GM12878 (cell line): ENCODE data around the gene NYAP1. TPM values are rescaled to one million over a fixed set of nuclear protein-coding genes. Genes with fewer than 3 reads are reported as not detected.

Experiments
- BCL11A ChIP-seq: IDR thresholded peaks from 2 replicates; pipeline ENCODE4 v1.6.1; 2011; ENCODE audit warnings: low read depth, low read length
- BCLAF1 ChIP-seq: fragments of 450-650 bp; IDR thresholded peaks from 2 replicates; pipeline ENCODE4 v1.6.1; 2017; ENCODE audit warnings: antibody characterized with exemption, mild to moderate bottlenecking, moderate library complexity
- BHLHE40 ChIP-seq, 2 experiments: fragments of 450-650 bp in 1 of 2; IDR thresholded peaks; 2 replicates each; pipeline ENCODE4 v1.6.1; 2011 to 2017; ENCODE audit warnings: low read depth in 2 of 2, borderline replicate concordance in 1 of 2, improper control_type of control experiment in 1 of 2, low read length in 1 of 2, mild to moderate bottlenecking in 1 of 2
- CBX3 ChIP-seq: fragments of 200-600 bp; sonication (generic); IDR thresholded peaks from 2 replicates; pipeline ENCODE4 v1.6.1; 2016; ENCODE audit warnings: low read depth, borderline replicate concordance
- EGR1 ChIP-seq, 2 experiments: IDR thresholded peaks; 1 replicate in 1 of 2; 2 replicates in 1 of 2; pipeline ENCODE4 v1.6.1; 2011 to 2012; ENCODE audit warnings: low read depth in 2 of 2, low read length in 2 of 2, borderline replicate concordance in 1 of 2, mild to moderate bottlenecking in 1 of 2, moderate library complexity in 1 of 2
- FOS ChIP-seq: IDR thresholded peaks from 3 replicates; pipeline ENCODE4 v1.6.1; 2011; ENCODE audit warnings: borderline replicate concordance; ENCODE audit not compliant: insufficient read length; ENCODE audit errors: extremely low read depth
- IKZF1 ChIP-seq: fragments of 450-650 bp; conservative IDR thresholded peaks from 2 replicates; pipeline ENCODE4 v1.6.1; 2017; ENCODE audit warnings: antibody characterized with exemption, mild to moderate bottlenecking
- IRF5 ChIP-seq: fragments of 450-650 bp; IDR thresholded peaks from 2 replicates; pipeline ENCODE4 v1.6.1; 2017; ENCODE audit warnings: borderline replicate concordance
- MTA2 ChIP-seq: fragments of 450-650 bp; IDR thresholded peaks from 2 replicates; pipeline ENCODE4 v1.6.1; 2016; ENCODE audit warnings: low read depth, mild to moderate bottlenecking, moderate library complexity
- NFIC ChIP-seq: IDR thresholded peaks from 2 replicates; pipeline ENCODE4 v1.6.1; 2012; ENCODE audit warnings: low read depth, mild to moderate bottlenecking, inconsistent platforms, low read length, moderate library complexity
- NFXL1 ChIP-seq: fragments of 450-650 bp; IDR thresholded peaks from 2 replicates; pipeline ENCODE4 v1.6.1; 2017; ENCODE audit warnings: antibody characterized with exemption, mild to moderate bottlenecking, borderline replicate concordance
- NFYA ChIP-seq: IDR thresholded peaks from 2 replicates; pipeline ENCODE4 v1.6.1; 2011; ENCODE audit warnings: low read depth, mild to moderate bottlenecking, low read length, improper control_type of control experiment, borderline replicate concordance
- NR2C1 ChIP-seq: fragments of 450-650 bp; IDR thresholded peaks from 2 replicates; pipeline ENCODE4 v1.6.1; 2017; ENCODE audit warnings: antibody characterized with exemption, mild to moderate bottlenecking, moderate library complexity
- NR2C2 ChIP-seq: IDR thresholded peaks from 2 replicates; pipeline ENCODE4 v1.6.1; 2011; ENCODE audit warnings: borderline replicate concordance, low read depth; ENCODE audit not compliant: control insufficient read depth, insufficient read length
- PAX5 ChIP-seq: IDR thresholded peaks from 2 replicates; pipeline ENCODE4 v1.6.1; 2011; ENCODE audit warnings: low read depth, low read length, borderline replicate concordance
- PML ChIP-seq: IDR thresholded peaks from 2 replicates; pipeline ENCODE4 v1.6.1; 2012; ENCODE audit warnings: low read length, inconsistent platforms
- POLR2A ChIP-seq: IDR thresholded peaks from 2 replicates; pipeline ENCODE4 v1.6.1; 2011; ENCODE audit warnings: low read depth, mild to moderate bottlenecking, low read length
- RFX5 ChIP-seq: IDR thresholded peaks from 2 replicates; pipeline ENCODE4 v1.6.1; 2011; ENCODE audit warnings: low read depth, low read length, improper control_type of control experiment
- SKIL ChIP-seq: fragments of 450-650 bp; IDR thresholded peaks from 2 replicates; pipeline ENCODE4 v1.6.1; 2017; ENCODE audit warnings: mild to moderate bottlenecking, low read depth, inconsistent platforms; ENCODE audit not compliant: poor library complexity, severe bottlenecking
- SMARCA5 ChIP-seq: fragments of 450-650 bp; IDR thresholded peaks from 2 replicates; pipeline ENCODE4 v1.6.1; 2017; ENCODE audit warnings: mild to moderate bottlenecking
- SP1 ChIP-seq: IDR thresholded peaks from one replicate; pipeline ENCODE4 v1.6.1; 2011; ENCODE audit warnings: low read depth, low read length
- TAF1 ChIP-seq: IDR thresholded peaks from 2 replicates; pipeline ENCODE4 v1.6.1; 2011; ENCODE audit warnings: mild to moderate bottlenecking, low read depth, low read length, borderline replicate concordance
- WRNIP1 ChIP-seq: IDR thresholded peaks from 2 replicates; pipeline ENCODE4 v1.6.1; 2011; ENCODE audit warnings: low read depth, low read length, improper control_type of control experiment, borderline replicate concordance
- YBX1 ChIP-seq: fragments of 450-650 bp; IDR thresholded peaks from 2 replicates; pipeline ENCODE4 v1.6.1; 2016; ENCODE audit warnings: antibody characterized with exemption
- ZNF217 ChIP-seq: fragments of 450-650 bp; IDR thresholded peaks from 2 replicates; pipeline ENCODE4 v1.6.1; 2017; ENCODE audit warnings: antibody characterized with exemption, mild to moderate bottlenecking
- ZNF274 ChIP-seq: IDR thresholded peaks from one replicate; pipeline ENCODE4 v1.8.0; 2011; ENCODE audit not compliant: insufficient read length, insufficient read depth
- ZSCAN29 ChIP-seq: fragments of 450-650 bp; IDR thresholded peaks from 2 replicates; pipeline ENCODE4 v1.6.1; 2017; ENCODE audit warnings: mild to moderate bottlenecking, moderate library complexity
- polyA plus RNA-seq, 11 experiments: library from polyadenylated mRNA; depleted of rRNA in 4 of 11; unstranded in 6 of 11; stranded (reverse) in 5 of 11; fragments of >200 nt; fragmentation: Nextera tagmentation in 4 of 11; fragmentation: Illumina TruSeq in 1 of 11; extraction: Ambion mirVana in 4 of 11; extraction: Trizol in 1 of 11; gene quantifications; 1 replicate in 1 of 11; 2 replicates in 10 of 11; pipeline versions ENCODE4 v1.2.1 to v1.2.3, GENCODE V29; 2011 to 2016; ENCODE audit warnings: inconsistent platforms in 2 of 11, missing spikeins in 2 of 11, low read depth in 1 of 11
- total RNA-seq, 4 experiments: library from RNA; depleted of rRNA in 3 of 4; stranded (reverse); fragments of >200 nt in 3 of 4; fragmentation: Illumina TruSeq in 1 of 4; extraction: Trizol in 1 of 4; gene quantifications; 2 replicates each; pipeline versions ENCODE4 v1.2.1 to v1.2.3, GENCODE V29; 2013 to 2021

NYAP1 gene
- total and polyA plus RNA-seq, 10 of the 15 experiments (the other 5 are each of a cell fraction or from before 2014, with no cell fraction given) = 0.04 to 0.28 (median 0.11) TPM; not detected in 6

- TF ChIP-seq IRF5 = no peak
- TF ChIP-seq SKIL = no peak
- TF ChIP-seq SP1 = no peak
- TF ChIP-seq WRNIP1 = no peak
- TF ChIP-seq BHLHE40 (IDR thresholded peaks at IDR 0.05; ENCODE audit: borderline replicate concordance in 1 of 2, low read depth in 2 of 2, low read length in 1 of 2) = no peak
- no peak for TF ChIP-seq CBX3
- peak; percentile 33; the same call in 1 of the 2 replicates for TF ChIP-seq SMARCA5
- TF ChIP-seq NFIC = no peak
- TF ChIP-seq PAX5 = no peak
- no peak for TF ChIP-seq EGR1 (IDR thresholded peaks at IDR 0.05; ENCODE audit: borderline replicate concordance in 1 of 2, low read depth in 2 of 2, low read length in 2 of 2)
- no peak for TF ChIP-seq BCLAF1
- no peak for TF ChIP-seq BCL11A
- no peak for TF ChIP-seq RFX5
- no peak for TF ChIP-seq ZNF274
- no peak for TF ChIP-seq FOS
- TF ChIP-seq MTA2 = no peak
- no peak for TF ChIP-seq NFYA
- TF ChIP-seq ZNF217 = no peak
- TF ChIP-seq NR2C1 = no peak
- TF ChIP-seq PML = no peak
- no peak for TF ChIP-seq ZSCAN29
- TF ChIP-seq NFXL1 = no peak
- no peak for TF ChIP-seq YBX1
- TF ChIP-seq POLR2A = peak; percentile 63; the same call in 1 of the 2 replicates
- TF ChIP-seq IKZF1 = peak; percentile 33; the same call in 1 of the 2 replicates
- no peak for TF ChIP-seq TAF1
- TF ChIP-seq NR2C2 = no peak
Observed at GRCh38 chr7:100469227-100470044, 14.3 kb upstream of the NYAP1 start (continued).
